Gastrocnemius medialis (tissue), 4 donors: Measurements from ENCODE around the gene SAA2.

Experiments used
- CTCF ChIP-seq, 5 experiments: fragments of 450-650 bp in 3 of 5; fragments of 200-600 bp in 2 of 5; sonication (generic) in 2 of 5; IDR thresholded peaks in 4 of 5; conservative IDR thresholded peaks in 1 of 5; 1 replicate in 4 of 5; 2 replicates in 1 of 5; pipeline ENCODE4 v1.5.1; 2016 to 2019; ENCODE audit warnings: antibody characterized with exemption in 5 of 5, mild to moderate bottlenecking in 3 of 5, moderate library complexity in 3 of 5
- POLR2A ChIP-seq, 2 donors: fragments of 450-650 bp; IDR thresholded peaks; one replicate each; pipeline ENCODE4 v1.6.1; 2017; ENCODE audit warnings: antibody characterized with exemption in 2 of 2, mild to moderate bottlenecking in 2 of 2, moderate library complexity in 2 of 2

- TF ChIP-seq CTCF (IDR thresholded peaks at IDR 0.05 in 4 of 5, conservative IDR thresholded peaks at IDR 0.05 in 1 of 5) (no peak), POLR2A (IDR thresholded peaks at IDR 0.05) (no peak)
Observed at GRCh38 chr11:18270102-18270501, 21.6 kb upstream of the SAA2 start.
